Small intestine (tissue), 7 donors: ENCODE data around the gene HACD3. TPM values are rescaled to one million over a fixed set of nuclear protein-coding genes. Genes with fewer than 3 reads are reported as not detected.

Experiments
- DNase-seq, 2 donors: peaks; one replicate each; pipeline versions ENCODE4 v3.0.0 to v3.0.0-alpha.2; 2013
- FAIRE-seq: peaks from 2 replicates; lab custom pipeline; 2012; peaks lifted over from hg19 to GRCh38; lab: Jason Lieb, UNC
- H3K27ac ChIP-seq, 3 donors: one replicate each; pipeline ENCODE4 v1.5.1; 2013; ENCODE audit warnings: low read length in 2 of 3, mild to moderate bottlenecking in 2 of 3, control low read depth in 1 of 3, inconsistent platforms in 1 of 3, low read depth in 1 of 3, moderate library complexity in 1 of 3
- H3K27me3 ChIP-seq, 3 donors: one replicate each; pipeline ENCODE4 v1.6.1; 2013; ENCODE audit warnings: low read length in 3 of 3, inconsistent platforms in 1 of 3; ENCODE audit not compliant: control insufficient read depth in 3 of 3, insufficient read depth in 3 of 3
- H3K36me3 ChIP-seq, 3 donors: one replicate each; pipeline ENCODE4 v1.6.1; 2013; ENCODE audit warnings: low read length in 3 of 3, inconsistent platforms in 1 of 3, low read depth in 1 of 3, mild to moderate bottlenecking in 1 of 3, moderate library complexity in 1 of 3; ENCODE audit not compliant: control insufficient read depth in 3 of 3, insufficient read depth in 2 of 3
- H3K4me1 ChIP-seq, 3 donors: one replicate each; pipeline ENCODE4 v1.6.1; 2013; ENCODE audit warnings: low read length in 2 of 3, inconsistent platforms in 1 of 3, low read depth in 1 of 3, mild to moderate bottlenecking in 1 of 3, moderate library complexity in 1 of 3; ENCODE audit not compliant: control insufficient read depth in 3 of 3, insufficient read depth in 2 of 3
- H3K4me3 ChIP-seq, 3 donors: one replicate each; pipeline ENCODE4 v1.5.1; 2013; ENCODE audit warnings: low read length in 3 of 3, control low read depth in 1 of 3, inconsistent platforms in 1 of 3, low read depth in 1 of 3, mild to moderate bottlenecking in 1 of 3, moderate library complexity in 1 of 3
- H3K9me3 ChIP-seq, 2 donors: one replicate each; pipeline ENCODE4 v1.6.1; 2013; ENCODE audit warnings: low read depth in 1 of 2, low read length in 1 of 2; ENCODE audit not compliant: control insufficient read depth in 2 of 2, insufficient read depth in 1 of 2
- WGBS, 3 donors: extraction: QIAGEN DNeasy Blood & Tissue Kit; methylation state at CpG; one replicate each; pipeline ENCODE4 v1.1.7; 2013; 5-methylcytosine and 5-hydroxymethylcytosine counted together
- polyA plus RNA-seq, 4 donors: library from polyadenylated mRNA; stranded (reverse) in 3 of 4; unstranded in 1 of 4; fragments of 200-250 nt in 3 of 4; fragments of 120-200 nt in 1 of 4; gene quantifications; one replicate each; pipeline versions ENCODE4 v1.2.1 to v1.2.3, GENCODE V29; 2013
- donor health status: healthy with polysubstance abuse.
- donor health status: control.
- donor health status: control.
- donor health status: Bipolar disorder and iron deficiency.
- donor health status: healthy.

HACD3 gene
- polyA plus RNA-seq, 4 donors: 5.1 to 89.3 (median 26.0) TPM

- Histone ChIP-seq H3K4me1 (no peaks in the 10 kb centered on the region), H3K4me3 (no peak overlapping the region), H3K27me3 (no peaks in the 10 kb centered on the region), H3K9me3 (peaks cover 0 to 9% of the 10 kb centered on the region in 2 donors), H3K36me3 (peaks cover 6 to 40% (median 10%) of the 10 kb centered on the region in 3 donors), H3K27ac (no peak overlapping the region)
- FAIRE-seq (no peak), DNase-seq (no peak)
- 75 to 82% (median 78%) methylated on average over 3 of the region's 3 CpGs for WGBS, 3 donors
Observed at GRCh38 chr15:65569728-65570127, 39.5 kb downstream of the HACD3 start.

GRCh38 chr15:65571971-65572370 is 41.7 kb downstream of the HACD3 start:
- no peaks in the 10 kb centered on the region for H3K27me3 ChIP-seq
- no peak overlapping the region for H3K4me3 ChIP-seq
- DNase-seq (no peak), FAIRE-seq (no peak)
- H3K36me3 ChIP-seq: peaks cover 5 to 29% (median 13%) of the 10 kb centered on the region in 3 donors
- 92 to 99% (median 96%) methylated on average over 2 of the region's 2 CpGs for WGBS, 3 donors
- H3K9me3 ChIP-seq: peaks cover 0 to 2% of the 10 kb centered on the region in 2 donors
- no peak overlapping the region for H3K27ac ChIP-seq
- no peaks in the 10 kb centered on the region for H3K4me1 ChIP-seq

DNA sequence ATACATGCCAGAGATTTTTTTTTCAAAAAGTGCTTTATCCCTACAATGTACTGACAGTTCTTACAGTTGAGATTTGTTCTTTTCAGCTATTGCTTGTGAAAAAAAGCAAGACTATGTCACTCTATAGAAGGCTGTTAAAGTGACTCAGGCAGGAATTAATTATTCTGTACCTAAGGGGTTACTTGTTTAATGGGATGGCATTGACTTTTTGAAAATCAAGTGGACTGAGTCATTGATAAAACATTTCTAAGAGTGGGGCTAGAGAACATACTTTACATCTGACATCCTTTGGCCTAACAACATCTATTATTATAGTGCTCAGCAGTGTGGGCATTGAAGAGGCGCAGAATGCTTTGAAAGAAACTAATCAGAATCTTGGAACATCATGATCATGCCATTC is 46.4 kb downstream of the HACD3 start:
- 93 to 100% (median 96%) methylated on average over 1 of the region's 1 CpG for WGBS, 3 donors
- DNase-seq (no peak), FAIRE-seq (no peak)
- Histone ChIP-seq H3K9me3 (no peaks in the 10 kb centered on the region), H3K4me1 (no peaks in the 10 kb centered on the region), H3K27me3 (no peaks in the 10 kb centered on the region), H3K36me3 (peaks cover 15 to 31% (median 19%) of the 10 kb centered on the region in 3 donors), H3K27ac (no peak overlapping the region), H3K4me3 (no peak overlapping the region)

DNA sequence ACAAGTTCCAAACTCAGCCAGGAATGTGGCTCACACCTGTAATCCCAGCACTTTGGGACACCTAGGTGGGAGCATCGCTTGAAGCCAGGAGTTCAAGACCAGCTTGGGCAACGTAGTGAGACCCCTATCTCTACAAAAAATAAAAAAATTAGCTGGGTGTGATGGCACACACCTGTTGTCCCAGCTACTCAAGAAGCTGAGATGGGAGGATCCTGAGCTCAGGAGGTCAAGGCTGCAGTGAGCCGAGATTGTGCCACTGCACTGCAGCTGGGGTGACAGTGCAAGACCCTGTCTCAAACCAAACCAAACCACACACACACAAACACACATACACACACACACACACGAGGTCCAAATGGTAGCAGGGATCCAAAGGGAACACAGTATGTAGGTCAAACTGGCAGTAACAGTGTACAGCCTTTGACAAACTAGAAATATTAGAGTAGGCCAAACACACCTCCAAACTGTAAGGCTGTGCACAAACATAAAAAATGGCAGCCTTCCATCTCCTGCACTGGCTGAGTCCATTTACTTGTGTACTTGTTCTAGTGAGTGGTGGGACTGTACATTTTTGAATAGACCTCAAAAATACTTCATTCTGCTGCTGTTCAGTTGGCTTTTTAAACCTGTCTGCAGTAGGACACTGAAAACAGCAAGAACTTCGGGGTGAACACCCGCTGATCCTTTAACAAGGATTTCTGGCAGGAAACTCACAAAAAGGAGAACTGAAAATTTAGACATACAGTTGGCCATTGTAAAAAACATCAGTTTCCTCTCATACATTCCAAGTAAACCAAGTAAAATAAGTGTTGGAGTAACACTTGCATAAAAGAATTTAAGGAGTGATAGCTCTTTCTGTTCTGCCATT is 47.1 kb downstream of the HACD3 start:
- FAIRE-seq: no peak
- Histone ChIP-seq H3K9me3 (no peaks in the 10 kb centered on the region), H3K4me3 (no peak overlapping the region), H3K36me3 (peaks cover 17 to 32% (median 23%) of the 10 kb centered on the region in 3 donors), H3K4me1 (no peaks in the 10 kb centered on the region), H3K27me3 (no peaks in the 10 kb centered on the region), H3K27ac (no peak overlapping the region)
- WGBS, 3 donors: 81 to 87% (median 82%) methylated on average over 6 of the region's 6 CpGs
- DNase-seq: no peak

- H3K4me3 ChIP-seq: no peak overlapping the region
- H3K4me1 ChIP-seq: no peaks in the 10 kb centered on the region
- H3K9me3 ChIP-seq: no peaks in the 10 kb centered on the region
- FAIRE-seq: no peak
- H3K27ac ChIP-seq: no peak overlapping the region
- no peak for DNase-seq
- H3K27me3 ChIP-seq: no peaks in the 10 kb centered on the region
- peaks cover 17 to 30% (median 24%) of the 10 kb centered on the region in 3 donors for H3K36me3 ChIP-seq
- WGBS, 3 donors: 76 to 80% (median 79%) methylated on average over 8 of the region's 8 CpGs
Observed at GRCh38 chr15:65578904-65579728, 48.9 kb downstream of the HACD3 start.

GRCh38 chr15:65579762-65580161 is 49.5 kb downstream of the HACD3 start:
- Histone ChIP-seq H3K27ac (no peak overlapping the region), H3K27me3 (no peaks in the 10 kb centered on the region), H3K36me3 (peaks cover 17 to 30% (median 23%) of the 10 kb centered on the region in 3 donors), H3K4me1 (no peaks in the 10 kb centered on the region), H3K9me3 (no peaks in the 10 kb centered on the region), H3K4me3 (no peak overlapping the region)
- no peak for FAIRE-seq
- DNase-seq: no peak
- 86 to 94% (median 88%) methylated on average over 3 of the region's 3 CpGs for WGBS, 3 donors

GRCh38 chr15:65580287-65580686 is 50.0 kb downstream of the HACD3 start:
- DNase-seq: no peak
- H3K36me3 ChIP-seq: peaks cover 16 to 28% (median 23%) of the 10 kb centered on the region in 3 donors
- no peak for FAIRE-seq

GRCh38 chr15:65583701-65584100 is 53.4 kb downstream of the HACD3 start:
- Histone ChIP-seq H3K27ac (no peak overlapping the region), H3K27me3 (no peaks in the 10 kb centered on the region), H3K36me3 (peaks cover 12 to 32% (median 23%) of the 10 kb centered on the region in 3 donors), H3K9me3 (no peaks in the 10 kb centered on the region), H3K4me1 (no peaks in the 10 kb centered on the region), H3K4me3 (no peak overlapping the region)
- DNase-seq (peak; percentile 16 to 30), FAIRE-seq (no peak)
- 36 to 78% (median 57%) methylated on average over 1 of the region's 1 CpG for WGBS, 3 donors

More at GRCh38 chr15:65580287-65580686, 50.0 kb downstream of the HACD3 start:
- Histone ChIP-seq H3K27me3 (no peaks in the 10 kb centered on the region), H3K9me3 (no peaks in the 10 kb centered on the region), H3K4me3 (no peak overlapping the region), H3K4me1 (no peaks in the 10 kb centered on the region), H3K27ac (no peak overlapping the region)
